Activated CD8-positive, alpha-beta T cell treated with anti-CD3 and anti-CD28 coated beads, Interleukin-2, amount 10 ng/mL, durations not matched to agents 7 days and 5 days (primary cell): ENCODE data around the gene GTPBP3. TPM values are rescaled to one million over a fixed set of nuclear protein-coding genes. Genes with fewer than 3 reads are reported as not detected.

Experiments used
- ATAC-seq: fragments of 150-1000 bp; cut with Tn5 transposase; one replicate; pipeline ENCODE4 v1.10.0; 2021; ENCODE audit warnings: moderate library complexity
- CTCF ChIA-PET: fragments of 350-600 bp; sonication (Branson Sonifier 250); formaldehyde crosslinking; loops from one replicate; lab custom pipeline; 2021; ENCODE audit warnings: antibody characterized with exemption; lab: Charles Lee
- POLR2A ChIA-PET: fragments of 350-600 bp; sonication (Branson Sonifier 250); formaldehyde crosslinking; loops from one replicate; lab custom pipeline; 2021; ENCODE audit warnings: antibody characterized with exemption; lab: Charles Lee
- DNase-seq: peaks from one replicate; pipeline ENCODE4 v3.0.0-alpha.2; 2020
- H3K27ac Mint-ChIP-seq: one replicate; pipeline ENCODE4 v1.8.0; 2021; ENCODE audit warnings: mild to moderate bottlenecking, mixed read lengths
- H3K27me3 Mint-ChIP-seq: one replicate; pipeline ENCODE4 v1.8.0; 2021; ENCODE audit warnings: low read depth, mixed read lengths
- H3K36me3 Mint-ChIP-seq: one replicate; pipeline ENCODE4 v1.8.0; 2021; ENCODE audit warnings: low read depth, mixed read lengths
- H3K4me1 Mint-ChIP-seq: one replicate; pipeline ENCODE4 v1.8.0; 2021; ENCODE audit warnings: low read depth, mixed read lengths
- H3K4me3 Mint-ChIP-seq: one replicate; pipeline ENCODE4 v1.8.0; 2021; ENCODE audit warnings: mild to moderate bottlenecking, mixed read lengths
- H3K9me3 Mint-ChIP-seq: one replicate; pipeline ENCODE4 v1.8.0; 2022; ENCODE audit warnings: mixed read lengths; ENCODE audit not compliant: insufficient read depth
- total RNA-seq, 2 experiments: library from RNA; stranded (reverse); gene quantifications; one replicate each; pipeline ENCODE4 v1.2.3, GENCODE V29; 2021

GTPBP3 gene
- total RNA-seq, 2 experiments from 2014 or later = 38.6 to 39.4 TPM

GRCh38 chr19:17323964-17324332 is 13.4 kb upstream of the GTPBP3 start:
- Mint-ChIP-seq H3K4me1 (peaks cover 6% of the 10 kb centered on the region), H3K27me3 (no peaks in the 10 kb centered on the region), H3K27ac (no peak overlapping the region), H3K36me3 (peaks cover 18% of the 10 kb centered on the region), H3K4me3 (no peak overlapping the region), H3K9me3 (no peaks in the 10 kb centered on the region)
- DNase-seq (no peak), ATAC-seq (no peak)
- POLR2A ChIA-PET = interaction anchor here (0.6 to 1.1 kb wide), 2 partner anchors 12 to 81 kb away, joined by 3 to 4 read pairs; partner anchors contain the start of gene BST2
- CTCF ChIA-PET = no interaction called here

- ChIA-PET POLR2A (interaction anchor here (0.6 to 1.1 kb wide), 2 partner anchors 8 to 12 kb away, joined by 3 read pairs; no protein-coding TSS in a partner anchor), CTCF (no interaction called here)
- peaks cover 9% of the 10 kb centered on the region for H3K4me1 Mint-ChIP-seq
- peaks cover 14% of the 10 kb centered on the region for H3K36me3 Mint-ChIP-seq
- DNase-seq (no peak), ATAC-seq (no peak)
- no peaks in the 10 kb centered on the region for H3K27me3 Mint-ChIP-seq
- no peak overlapping the region for H3K4me3 Mint-ChIP-seq
- H3K9me3 Mint-ChIP-seq = no peaks in the 10 kb centered on the region
- H3K27ac Mint-ChIP-seq = no peak overlapping the region
Observed at GRCh38 chr19:17324357-17325114, 12.8 kb upstream of the GTPBP3 start.

- no peak overlapping the region for H3K4me3 Mint-ChIP-seq
- ATAC-seq = no peak
- H3K27me3 Mint-ChIP-seq = peaks cover 4% of the 10 kb centered on the region
- no peak for DNase-seq
- ChIA-PET POLR2A (interaction anchor here (0.6 to 1.1 kb wide), 3 partner anchors 8 to 16 kb away, joined by 3 to 4 read pairs (median 3); partner anchors contain the start of gene DDA1), CTCF (no interaction called here)
- peaks cover 12% of the 10 kb centered on the region for H3K4me1 Mint-ChIP-seq
- no peak overlapping the region for H3K27ac Mint-ChIP-seq
- no peaks in the 10 kb centered on the region for H3K9me3 Mint-ChIP-seq
- H3K36me3 Mint-ChIP-seq = peaks cover 10% of the 10 kb centered on the region
Observed at GRCh38 chr19:17325133-17325532, 12.2 kb upstream of the GTPBP3 start.

- Mint-ChIP-seq H3K27me3 (peaks cover 4% of the 10 kb centered on the region), H3K36me3 (peaks cover 10% of the 10 kb centered on the region), H3K4me1 (peaks cover 12% of the 10 kb centered on the region), H3K27ac (no peak overlapping the region), H3K4me3 (no peak overlapping the region), H3K9me3 (no peaks in the 10 kb centered on the region)
- no peak for DNase-seq
- no peak for ATAC-seq
- POLR2A ChIA-PET = interaction anchor here (1.1 kb wide), 1 partner anchor 17 kb away, joined by 4 read pairs; the partner anchor contains the start of gene DDA1
- CTCF ChIA-PET = interaction anchor here (1.7 kb wide), 1 partner anchor 22 kb away, joined by 3 read pairs; no protein-coding TSS in a partner anchor
Observed at GRCh38 chr19:17325881-17326594, 11.3 kb upstream of the GTPBP3 start.

GRCh38 chr19:17326595-17326966 is 10.8 kb upstream of the GTPBP3 start:
- Mint-ChIP-seq H3K27me3 (peaks cover 4% of the 10 kb centered on the region), H3K27ac (no peak overlapping the region), H3K4me1 (peaks cover 12% of the 10 kb centered on the region), H3K36me3 (peaks cover 10% of the 10 kb centered on the region), H3K9me3 (no peaks in the 10 kb centered on the region), H3K4me3 (no peak overlapping the region)
- ATAC-seq (no peak), DNase-seq (no peak)
- CTCF ChIA-PET = interaction anchor here (1.4 to 1.7 kb wide), 2 partner anchors 23 to 63 kb away, joined by 3 to 4 read pairs; no protein-coding TSS in a partner anchor
- POLR2A ChIA-PET = no interaction called here

GRCh38 chr19:17327068-17327653 is 10.2 kb upstream of the GTPBP3 start:
- CTCF ChIA-PET = interaction anchor here (0.9 to 1.7 kb wide), 3 partner anchors 21 to 62 kb away, joined by 3 to 4 read pairs (median 3); no protein-coding TSS in a partner anchor
- no peak overlapping the region for H3K27ac Mint-ChIP-seq
- no peak for ATAC-seq
- peak; percentile 18 for DNase-seq
- peaks cover 12% of the 10 kb centered on the region for H3K4me1 Mint-ChIP-seq
- H3K9me3 Mint-ChIP-seq = no peaks in the 10 kb centered on the region
- H3K27me3 Mint-ChIP-seq = peaks cover 4% of the 10 kb centered on the region
- no peak overlapping the region for H3K4me3 Mint-ChIP-seq
- POLR2A ChIA-PET = no interaction called here
- peaks cover 10% of the 10 kb centered on the region for H3K36me3 Mint-ChIP-seq

- ChIA-PET POLR2A (interaction anchor here (0.5 kb wide), 1 partner anchor 522 kb away, joined by 6 read pairs; no protein-coding TSS in a partner anchor), CTCF (interaction anchor here (0.9 to 1.5 kb wide), 4 partner anchors 19 to 92 kb away, joined by 3 to 4 read pairs (median 4); partner anchors contain the start of genes DDA1 and MVB12A)
- DNase-seq = peak; percentile 59
- H3K36me3 Mint-ChIP-seq = peaks cover 11% of the 10 kb centered on the region
- H3K27me3 Mint-ChIP-seq = peaks cover 4% of the 10 kb centered on the region
- ATAC-seq = peak; percentile 68
- no peaks in the 10 kb centered on the region for H3K9me3 Mint-ChIP-seq
- peaks cover 16% of the 10 kb centered on the region for H3K4me1 Mint-ChIP-seq
- peak overlapping the region; percentile 46 for H3K4me3 Mint-ChIP-seq
- peak overlapping the region; percentile 30 for H3K27ac Mint-ChIP-seq
Observed at GRCh38 chr19:17327654-17328516, 9.5 kb upstream of the GTPBP3 start.

- POLR2A ChIA-PET = interaction anchor here (0.6 kb wide), 1 partner anchor 38 kb away, joined by 3 read pairs; no protein-coding TSS in a partner anchor
- ATAC-seq = peak; percentile 19
- H3K4me3 Mint-ChIP-seq = peak overlapping the region; percentile 46
- peaks cover 4% of the 10 kb centered on the region for H3K27me3 Mint-ChIP-seq
- H3K4me1 Mint-ChIP-seq = peaks cover 21% of the 10 kb centered on the region
- CTCF ChIA-PET = interaction anchor here (1.0 to 1.5 kb wide), 2 partner anchors 20 to 91 kb away, joined by 4 read pairs; partner anchors contain the start of genes DDA1 and MVB12A
- peaks cover 15% of the 10 kb centered on the region for H3K36me3 Mint-ChIP-seq
- DNase-seq = peak; percentile 40
- H3K27ac Mint-ChIP-seq = no peak overlapping the region
- H3K9me3 Mint-ChIP-seq = no peaks in the 10 kb centered on the region
Observed at GRCh38 chr19:17328517-17329365, 8.6 kb upstream of the GTPBP3 start.

- no peak for ATAC-seq
- Mint-ChIP-seq H3K36me3 (peaks cover 16% of the 10 kb centered on the region), H3K9me3 (no peaks in the 10 kb centered on the region), H3K4me3 (peak overlapping the region; percentile 31), H3K27ac (no peak overlapping the region), H3K27me3 (peaks cover 4% of the 10 kb centered on the region), H3K4me1 (peaks cover 24% of the 10 kb centered on the region)
- ChIA-PET POLR2A (interaction anchor here (0.6 kb wide), 1 partner anchor 39 kb away, joined by 3 read pairs; no protein-coding TSS in a partner anchor), CTCF (interaction anchor here (1.1 to 1.5 kb wide), 2 partner anchors 20 to 23 kb away, joined by 3 to 4 read pairs; partner anchors contain the start of gene DDA1)
- DNase-seq = peak; percentile 18
Observed at GRCh38 chr19:17329366-17330261, 7.7 kb upstream of the GTPBP3 start.
